SK-N-SH (cell line): ENCODE results near the gene ATP1A4.

ENCODE experiments used
- CHD2 ChIP-seq: fragments of 150-350 bp; IDR thresholded peaks from 2 replicates; pipeline ENCODE4 v1.6.1; 2018; ENCODE audit warnings: low read length; ENCODE audit not compliant: partially characterized antibody
- EZH2phosphoT487 ChIP-seq: fragments of 200-600 bp; sonication (generic); IDR thresholded peaks from 2 replicates; pipeline ENCODE4 v1.6.1; 2017; ENCODE audit warnings: low read depth, mixed run types, mild to moderate bottlenecking, antibody characterized with exemption, moderate library complexity, borderline replicate concordance
- GATA2 ChIP-seq: sonication (generic); formaldehyde crosslinking; IDR thresholded peaks from 2 replicates; pipeline ENCODE4 v1.5.0; 2020; ENCODE audit warnings: mild to moderate bottlenecking, missing genetic modification reagents
- NFIC ChIP-seq: IDR thresholded peaks from 2 replicates; pipeline ENCODE4 v1.4.0; 2012; ENCODE audit warnings: borderline replicate concordance
- PBX3 ChIP-seq: IDR thresholded peaks from 2 replicates; pipeline ENCODE4; 2012
- POLR2AphosphoS5 ChIP-seq: IDR thresholded peaks from 2 replicates; pipeline ENCODE4 v1.6.1; 2012; ENCODE audit warnings: low read depth, low read length
- RFX5 ChIP-seq: IDR thresholded peaks from 2 replicates; pipeline ENCODE4 v1.6.1; 2012; ENCODE audit warnings: mild to moderate bottlenecking, improper control_type of control experiment, low read length
- TAF1 ChIP-seq: IDR thresholded peaks from 2 replicates; pipeline ENCODE4 v1.6.1; 2012; ENCODE audit warnings: low read depth, mild to moderate bottlenecking, low read length, moderate library complexity, borderline replicate concordance
- USF1 ChIP-seq: IDR thresholded peaks from 2 replicates; pipeline ENCODE4 v1.4.0; 2012; ENCODE audit warnings: low read depth, borderline replicate concordance
- TF ChIP-seq, protein P1 (sequence below): fragments of 200-600 bp; sonication (generic); IDR thresholded peaks from 2 replicates; pipeline ENCODE4 v1.6.1; 2017; ENCODE audit warnings: antibody characterized with exemption, mild to moderate bottlenecking, moderate library complexity
- TF ChIP-seq, protein P2 (sequence below): IDR thresholded peaks from 2 replicates; pipeline ENCODE4 v1.4.0; 2012; ENCODE audit warnings: low read depth

DNA sequence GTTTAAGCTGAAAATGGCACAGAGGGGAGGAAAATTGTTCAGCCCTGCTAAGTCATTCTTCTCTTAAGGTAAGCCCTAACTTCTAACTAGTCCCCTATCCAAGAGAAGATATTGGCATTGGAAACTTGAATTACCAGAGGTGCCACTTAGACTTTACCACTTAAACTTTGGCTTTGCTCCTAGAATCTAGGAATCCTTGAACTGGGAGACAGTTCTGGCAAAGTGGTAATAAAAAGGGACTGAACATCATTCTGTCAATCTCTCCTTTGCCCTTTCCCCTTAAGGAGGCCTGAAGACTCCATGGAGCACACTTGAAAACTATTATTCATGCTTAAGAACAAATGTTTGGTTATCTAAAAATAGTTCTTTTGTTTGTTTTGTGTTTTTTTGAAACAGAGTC, 8.4 kb downstream of the ATP1A4 start:
- TF ChIP-seq, protein P1, sequence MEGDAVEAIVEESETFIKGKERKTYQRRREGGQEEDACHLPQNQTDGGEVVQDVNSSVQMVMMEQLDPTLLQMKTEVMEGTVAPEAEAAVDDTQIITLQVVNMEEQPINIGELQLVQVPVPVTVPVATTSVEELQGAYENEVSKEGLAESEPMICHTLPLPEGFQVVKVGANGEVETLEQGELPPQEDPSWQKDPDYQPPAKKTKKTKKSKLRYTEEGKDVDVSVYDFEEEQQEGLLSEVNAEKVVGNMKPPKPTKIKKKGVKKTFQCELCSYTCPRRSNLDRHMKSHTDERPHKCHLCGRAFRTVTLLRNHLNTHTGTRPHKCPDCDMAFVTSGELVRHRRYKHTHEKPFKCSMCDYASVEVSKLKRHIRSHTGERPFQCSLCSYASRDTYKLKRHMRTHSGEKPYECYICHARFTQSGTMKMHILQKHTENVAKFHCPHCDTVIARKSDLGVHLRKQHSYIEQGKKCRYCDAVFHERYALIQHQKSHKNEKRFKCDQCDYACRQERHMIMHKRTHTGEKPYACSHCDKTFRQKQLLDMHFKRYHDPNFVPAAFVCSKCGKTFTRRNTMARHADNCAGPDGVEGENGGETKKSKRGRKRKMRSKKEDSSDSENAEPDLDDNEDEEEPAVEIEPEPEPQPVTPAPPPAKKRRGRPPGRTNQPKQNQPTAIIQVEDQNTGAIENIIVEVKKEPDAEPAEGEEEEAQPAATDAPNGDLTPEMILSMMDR: no peak
- TF ChIP-seq CHD2: no peak
- TF ChIP-seq PBX3: no peak
- no peak for TF ChIP-seq GATA2
- no peak for TF ChIP-seq TAF1
- TF ChIP-seq, protein P2, sequence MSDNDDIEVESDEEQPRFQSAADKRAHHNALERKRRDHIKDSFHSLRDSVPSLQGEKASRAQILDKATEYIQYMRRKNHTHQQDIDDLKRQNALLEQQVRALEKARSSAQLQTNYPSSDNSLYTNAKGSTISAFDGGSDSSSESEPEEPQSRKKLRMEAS: no peak
- no peak for TF ChIP-seq EZH2phosphoT487
- no peak for TF ChIP-seq NFIC
- TF ChIP-seq RFX5: no peak
- no peak for TF ChIP-seq POLR2AphosphoS5
- TF ChIP-seq USF1: no peak
